T-helper 1 cell treated with Interleukin-12 subunit alpha and Interleukin-12 subunit beta and Interleukin-4 antibody, amounts not matched to agents 30 μg/mL and 1 μg/mL, for 36 hours (primary cell): ENCODE measurements around the gene ATP6V0A4.
"Not testable (repeated sequence)": the region's sequence is repeated elsewhere in the genome, so short reads cannot be mapped to it uniquely, and the experiment has no call there.

Experiments used
- H3K27ac Mint-ChIP-seq: one replicate; pipeline ENCODE4 v1.8.0; 2021; ENCODE audit warnings: mild to moderate bottlenecking, mixed read lengths
- H3K27me3 Mint-ChIP-seq: one replicate; pipeline ENCODE4 v1.8.0; 2021; ENCODE audit warnings: low read depth, mixed read lengths
- H3K36me3 Mint-ChIP-seq: one replicate; pipeline ENCODE4 v1.8.0; 2021; ENCODE audit warnings: low read depth, mixed read lengths
- H3K4me1 Mint-ChIP-seq: one replicate; pipeline ENCODE4 v1.8.0; 2021; ENCODE audit warnings: low read depth, mixed read lengths
- H3K4me3 Mint-ChIP-seq: one replicate; pipeline ENCODE4 v1.8.0; 2021; ENCODE audit warnings: mild to moderate bottlenecking, moderate library complexity, mixed read lengths
- H3K9me3 Mint-ChIP-seq: one replicate; pipeline ENCODE4 v1.8.0; 2021; ENCODE audit warnings: mixed read lengths

Gene ATP6V0A4

DNA sequence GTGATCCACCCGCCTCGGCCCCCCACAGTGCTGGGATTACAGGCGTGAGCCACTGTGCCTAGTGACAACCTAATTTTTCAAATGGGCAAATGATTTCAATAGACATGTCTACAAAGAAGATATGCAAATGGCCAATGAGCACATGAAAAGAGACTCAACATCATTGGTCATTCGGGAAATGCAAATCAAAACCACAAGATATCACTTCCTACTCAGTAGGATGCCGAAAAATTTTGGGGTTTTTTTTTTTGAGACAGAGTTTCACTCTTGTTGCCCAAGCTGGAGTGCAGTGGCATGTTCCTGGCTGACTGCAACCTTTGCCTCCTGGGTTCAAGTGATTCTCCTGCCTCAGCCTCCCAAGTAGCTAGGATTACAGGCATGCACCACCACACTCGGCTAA, 110.0 kb downstream of the ATP6V0A4 start:
- H3K27me3 Mint-ChIP-seq, H3K4me1 Mint-ChIP-seq, H3K36me3 Mint-ChIP-seq, H3K4me3 Mint-ChIP-seq, H3K9me3 Mint-ChIP-seq, H3K27ac Mint-ChIP-seq: not testable (repeated sequence)

DNA sequence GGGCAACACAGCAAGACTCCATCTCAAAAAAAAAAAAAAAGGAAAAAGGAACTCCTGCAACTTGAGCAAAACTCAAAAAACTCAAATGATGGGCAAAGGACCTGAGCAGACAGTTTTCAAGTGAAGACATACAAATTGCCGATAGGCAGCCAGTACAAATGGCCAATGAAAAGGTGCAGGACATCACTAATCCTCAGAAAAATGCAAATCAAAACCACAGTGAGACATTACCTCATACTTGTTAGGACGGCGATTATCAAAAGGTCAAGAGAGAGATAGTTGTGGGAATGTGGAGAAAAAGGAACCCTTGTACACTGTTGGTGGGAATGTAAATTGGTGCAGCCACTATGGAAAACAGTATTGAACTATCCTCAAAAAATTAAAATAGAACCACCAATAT, 113.7 kb downstream of the ATP6V0A4 start:
- Mint-ChIP-seq H3K4me1 (no peaks in the 10 kb centered on the region), H3K27me3 (no peaks in the 10 kb centered on the region), H3K9me3 (no peaks in the 10 kb centered on the region), H3K4me3 (no peak overlapping the region), H3K36me3 (no peaks in the 10 kb centered on the region), H3K27ac (no peak overlapping the region)

DNA sequence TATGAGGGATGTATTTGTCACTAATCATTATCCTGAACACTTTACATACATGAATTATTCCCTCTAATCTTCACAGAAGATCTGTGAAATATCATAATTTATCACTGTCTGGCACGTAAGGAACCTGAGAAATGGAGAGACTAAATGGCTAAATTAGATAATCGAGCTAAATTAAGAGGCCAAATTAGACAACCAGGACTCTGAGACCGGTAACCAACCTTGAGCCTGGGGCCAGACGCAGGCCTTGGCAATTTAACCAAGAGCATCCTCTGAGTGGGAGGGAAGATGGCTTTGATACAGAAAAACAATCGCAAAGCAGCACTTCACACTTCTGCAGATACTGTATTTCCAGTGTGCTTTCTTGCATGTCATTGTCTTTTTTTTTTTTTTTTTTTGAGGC, 118.2 kb downstream of the ATP6V0A4 start:
- Mint-ChIP-seq H3K9me3 (no peaks in the 10 kb centered on the region), H3K4me3 (no peak overlapping the region), H3K27me3 (no peaks in the 10 kb centered on the region), H3K36me3 (no peaks in the 10 kb centered on the region), H3K4me1 (no peaks in the 10 kb centered on the region), H3K27ac (no peak overlapping the region)

DNA sequence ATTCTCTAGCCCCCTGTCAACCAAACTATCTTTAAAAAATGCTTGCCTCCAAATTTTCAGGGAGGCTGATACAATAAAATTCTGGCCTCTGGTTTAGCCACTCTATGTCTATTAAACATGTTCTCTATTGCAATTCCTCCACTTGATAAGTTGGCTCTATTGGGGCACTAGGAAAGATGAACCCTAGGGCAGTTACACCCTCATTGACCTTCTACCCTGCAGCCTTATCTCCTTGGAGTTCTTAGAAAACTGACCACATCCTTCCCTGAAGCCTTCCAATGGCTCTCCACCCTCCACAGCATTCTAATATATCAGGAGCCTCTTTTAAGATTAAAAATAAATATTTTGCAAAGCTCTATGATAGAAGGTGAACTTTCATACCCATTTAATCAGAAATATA, 127.4 kb downstream of the ATP6V0A4 start:
- H3K27ac Mint-ChIP-seq: no peak overlapping the region
- peaks cover 5% of the 10 kb centered on the region for H3K27me3 Mint-ChIP-seq
- no peak overlapping the region for H3K4me3 Mint-ChIP-seq
- H3K9me3 Mint-ChIP-seq: no peaks in the 10 kb centered on the region
- H3K36me3 Mint-ChIP-seq: peaks cover 1% of the 10 kb centered on the region
- H3K4me1 Mint-ChIP-seq: peaks cover 4% of the 10 kb centered on the region

DNA sequence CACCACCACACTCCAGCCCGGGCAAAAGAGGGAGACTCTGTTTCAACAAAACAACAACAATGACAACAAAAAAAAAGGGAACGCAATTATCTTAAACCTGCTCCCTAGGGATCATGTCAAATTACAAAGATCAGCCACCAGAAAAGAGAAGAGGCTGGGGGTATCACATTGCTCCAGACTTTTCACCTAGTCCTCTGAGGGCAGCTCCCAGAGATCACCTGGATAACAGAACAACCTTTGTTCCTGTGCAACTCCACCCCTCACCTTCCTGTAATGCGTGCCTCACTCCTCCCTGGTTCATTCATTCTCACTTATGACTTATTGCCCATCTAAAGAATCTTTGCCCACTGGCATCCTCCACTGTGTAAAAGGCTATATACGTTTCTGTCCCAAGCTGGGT, 128.6 kb downstream of the ATP6V0A4 start:
- peaks cover 12% of the 10 kb centered on the region for H3K27me3 Mint-ChIP-seq
- H3K27ac Mint-ChIP-seq: no peak overlapping the region
- peaks cover 1% of the 10 kb centered on the region for H3K36me3 Mint-ChIP-seq
- H3K4me1 Mint-ChIP-seq: peaks cover 4% of the 10 kb centered on the region
- no peak overlapping the region for H3K4me3 Mint-ChIP-seq
- H3K9me3 Mint-ChIP-seq: no peaks in the 10 kb centered on the region

DNA sequence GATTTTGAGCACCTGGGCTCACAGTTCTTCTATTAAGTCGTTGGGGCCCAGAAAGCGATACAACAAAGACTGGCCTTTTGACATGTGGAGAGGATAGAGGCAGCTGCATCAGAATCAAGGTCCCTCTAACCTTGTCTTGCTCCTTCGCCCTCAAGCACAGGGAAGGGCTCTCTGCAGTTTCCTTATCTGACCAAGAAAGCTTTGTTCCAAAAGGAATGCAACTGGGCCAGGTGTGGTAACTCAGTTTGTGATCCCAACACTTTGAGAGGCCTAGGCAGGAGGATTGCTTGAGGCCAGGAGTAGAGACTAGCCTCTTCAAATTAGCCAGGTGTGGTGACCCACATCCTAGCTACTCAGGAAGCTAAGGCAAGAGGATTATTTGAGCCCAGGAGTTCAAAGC, 129.1 kb downstream of the ATP6V0A4 start:
- no peak overlapping the region for H3K27ac Mint-ChIP-seq
- H3K4me1 Mint-ChIP-seq: peaks cover 4% of the 10 kb centered on the region
- H3K4me3 Mint-ChIP-seq: no peak overlapping the region
- peaks cover 16% of the 10 kb centered on the region for H3K27me3 Mint-ChIP-seq
- H3K9me3 Mint-ChIP-seq: no peaks in the 10 kb centered on the region
- peaks cover 1% of the 10 kb centered on the region for H3K36me3 Mint-ChIP-seq

DNA sequence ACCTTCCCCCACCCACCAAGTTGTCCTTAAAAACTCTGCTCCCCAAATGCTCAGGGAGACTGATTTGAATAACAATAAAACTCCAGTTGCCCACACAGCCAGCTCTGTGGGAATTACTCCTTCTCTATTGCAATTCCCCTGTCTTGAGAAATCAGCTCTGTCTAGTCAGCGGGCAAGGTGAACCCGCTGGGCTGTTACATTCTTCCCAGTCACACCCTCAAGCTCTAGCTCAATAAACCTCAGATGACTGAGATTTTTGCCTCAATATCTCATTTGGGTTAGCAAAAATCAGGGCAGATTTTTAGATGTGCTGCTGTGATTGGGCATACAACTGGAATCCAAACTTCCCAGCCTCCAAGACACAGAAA, 129.8 kb downstream of the ATP6V0A4 start:
- Mint-ChIP-seq H3K9me3 (no peaks in the 10 kb centered on the region), H3K4me1 (peaks cover 4% of the 10 kb centered on the region), H3K27me3 (peaks cover 24% of the 10 kb centered on the region), H3K27ac (no peak overlapping the region), H3K4me3 (no peak overlapping the region), H3K36me3 (peaks cover 1% of the 10 kb centered on the region)

DNA sequence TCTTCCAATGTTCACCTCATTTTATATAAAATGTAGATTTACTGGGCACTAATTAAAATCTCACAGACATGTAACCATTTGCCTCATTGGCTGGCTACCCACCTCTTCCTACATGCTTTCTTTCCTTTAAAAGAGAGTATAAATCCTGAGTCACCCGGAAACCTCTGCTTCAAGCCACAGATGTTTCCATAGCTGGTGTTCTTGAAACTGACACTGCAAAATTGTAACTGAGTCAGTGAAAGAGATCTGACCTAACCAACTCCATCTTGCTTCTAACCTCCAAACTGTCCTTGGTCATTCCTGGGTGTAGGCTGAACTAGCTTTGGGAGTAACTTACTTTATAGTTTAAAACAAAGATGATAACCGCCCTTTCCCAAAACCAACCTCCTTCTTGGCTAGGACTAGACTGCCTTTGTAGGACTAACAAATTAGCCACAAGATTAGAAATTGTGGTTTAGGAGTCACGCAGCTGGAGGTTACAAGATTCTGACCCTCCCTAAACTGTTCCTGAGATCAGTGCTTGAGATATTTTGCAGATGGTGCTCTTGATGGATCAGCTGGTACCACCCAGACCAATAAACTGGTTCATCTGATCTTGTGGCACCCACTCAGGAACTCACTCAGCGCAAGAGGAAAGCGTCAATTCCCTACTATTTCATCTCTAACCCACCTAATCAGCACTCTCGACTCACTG, 130.3 kb downstream of the ATP6V0A4 start:
- peaks cover 4% of the 10 kb centered on the region for H3K4me1 Mint-ChIP-seq
- no peak overlapping the region for H3K27ac Mint-ChIP-seq
- H3K9me3 Mint-ChIP-seq: no peaks in the 10 kb centered on the region
- peaks cover 29% of the 10 kb centered on the region for H3K27me3 Mint-ChIP-seq
- H3K4me3 Mint-ChIP-seq: no peak overlapping the region
- H3K36me3 Mint-ChIP-seq: peaks cover 1% of the 10 kb centered on the region

DNA sequence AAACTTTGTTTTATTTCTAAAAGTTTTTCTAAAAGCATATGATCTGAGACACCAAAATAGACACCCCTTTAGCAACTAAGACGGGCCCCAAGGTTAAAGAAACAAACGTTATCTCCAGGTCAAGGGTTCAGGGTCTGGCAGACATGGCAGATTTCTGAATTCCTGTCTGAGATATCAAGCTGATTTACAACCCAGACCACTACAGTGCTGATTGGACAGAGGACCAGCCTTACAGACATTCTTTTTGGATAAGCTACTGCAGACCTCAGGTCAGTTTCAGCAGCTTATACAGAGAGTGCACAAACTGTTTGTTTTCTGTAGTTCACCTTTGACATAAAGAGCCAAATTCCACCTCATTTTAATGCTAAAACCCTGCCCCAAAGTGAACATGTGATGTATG, 131.6 kb downstream of the ATP6V0A4 start:
- H3K4me3 Mint-ChIP-seq: no peak overlapping the region

DNA sequence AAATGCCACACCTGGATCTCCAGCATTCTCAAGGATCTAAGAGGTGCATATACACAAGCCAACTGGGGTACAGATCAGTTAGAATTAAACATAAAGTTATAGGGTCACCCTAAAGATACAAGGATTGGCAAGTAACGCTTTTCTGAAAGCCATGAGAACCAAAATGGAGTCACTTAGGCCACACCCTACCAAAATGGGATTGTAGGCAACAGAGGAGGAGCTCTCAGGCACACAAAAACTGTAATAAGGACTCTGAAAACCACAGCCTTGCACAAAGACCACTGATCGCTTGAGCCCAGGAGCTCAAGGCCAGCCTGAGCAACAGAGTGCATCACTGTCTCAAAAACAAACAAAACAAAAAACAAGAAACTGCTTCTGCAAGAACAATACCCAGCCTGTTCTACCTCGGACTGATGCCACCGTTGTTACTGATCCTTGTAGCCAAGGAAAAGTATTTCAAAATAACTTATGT, 132.3 kb downstream of the ATP6V0A4 start:
- Mint-ChIP-seq H3K36me3 (no peaks in the 10 kb centered on the region), H3K9me3 (no peaks in the 10 kb centered on the region), H3K27ac (no peak overlapping the region), H3K27me3 (peaks cover 41% of the 10 kb centered on the region), H3K4me1 (peaks cover 4% of the 10 kb centered on the region), H3K4me3 (no peak overlapping the region)

More for the DNA sequence above, 131.6 kb downstream of the ATP6V0A4 start:
- H3K27ac Mint-ChIP-seq: no peak overlapping the region
- H3K36me3 Mint-ChIP-seq: peaks cover 1% of the 10 kb centered on the region
- peaks cover 36% of the 10 kb centered on the region for H3K27me3 Mint-ChIP-seq
- H3K9me3 Mint-ChIP-seq: no peaks in the 10 kb centered on the region
- H3K4me1 Mint-ChIP-seq: peaks cover 4% of the 10 kb centered on the region

DNA sequence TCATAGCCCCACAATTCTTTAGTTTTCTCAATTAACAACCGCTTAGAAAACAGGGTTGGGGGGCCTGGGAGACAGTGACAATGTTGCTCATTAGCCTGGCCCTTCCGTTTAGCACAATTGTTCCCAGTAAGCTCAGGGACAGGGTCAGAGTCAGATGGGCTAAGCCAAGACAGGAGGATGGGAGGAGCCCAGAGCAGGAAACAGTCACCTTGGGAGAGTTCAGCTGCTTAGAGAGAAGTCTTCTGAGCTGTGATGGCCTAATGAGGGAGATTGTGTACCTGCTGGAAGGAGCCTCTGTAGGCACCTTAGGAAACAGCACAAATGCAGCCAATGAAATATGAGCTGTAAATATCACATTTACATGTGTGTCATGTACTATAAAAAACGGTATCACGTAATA, 132.7 kb downstream of the ATP6V0A4 start:
- H3K9me3 Mint-ChIP-seq: no peaks in the 10 kb centered on the region
- peaks cover 4% of the 10 kb centered on the region for H3K4me1 Mint-ChIP-seq
- H3K27ac Mint-ChIP-seq: no peak overlapping the region
- H3K36me3 Mint-ChIP-seq: no peaks in the 10 kb centered on the region
- peak overlapping the region; percentile 57 for H3K4me3 Mint-ChIP-seq
- H3K27me3 Mint-ChIP-seq: peaks cover 41% of the 10 kb centered on the region

DNA sequence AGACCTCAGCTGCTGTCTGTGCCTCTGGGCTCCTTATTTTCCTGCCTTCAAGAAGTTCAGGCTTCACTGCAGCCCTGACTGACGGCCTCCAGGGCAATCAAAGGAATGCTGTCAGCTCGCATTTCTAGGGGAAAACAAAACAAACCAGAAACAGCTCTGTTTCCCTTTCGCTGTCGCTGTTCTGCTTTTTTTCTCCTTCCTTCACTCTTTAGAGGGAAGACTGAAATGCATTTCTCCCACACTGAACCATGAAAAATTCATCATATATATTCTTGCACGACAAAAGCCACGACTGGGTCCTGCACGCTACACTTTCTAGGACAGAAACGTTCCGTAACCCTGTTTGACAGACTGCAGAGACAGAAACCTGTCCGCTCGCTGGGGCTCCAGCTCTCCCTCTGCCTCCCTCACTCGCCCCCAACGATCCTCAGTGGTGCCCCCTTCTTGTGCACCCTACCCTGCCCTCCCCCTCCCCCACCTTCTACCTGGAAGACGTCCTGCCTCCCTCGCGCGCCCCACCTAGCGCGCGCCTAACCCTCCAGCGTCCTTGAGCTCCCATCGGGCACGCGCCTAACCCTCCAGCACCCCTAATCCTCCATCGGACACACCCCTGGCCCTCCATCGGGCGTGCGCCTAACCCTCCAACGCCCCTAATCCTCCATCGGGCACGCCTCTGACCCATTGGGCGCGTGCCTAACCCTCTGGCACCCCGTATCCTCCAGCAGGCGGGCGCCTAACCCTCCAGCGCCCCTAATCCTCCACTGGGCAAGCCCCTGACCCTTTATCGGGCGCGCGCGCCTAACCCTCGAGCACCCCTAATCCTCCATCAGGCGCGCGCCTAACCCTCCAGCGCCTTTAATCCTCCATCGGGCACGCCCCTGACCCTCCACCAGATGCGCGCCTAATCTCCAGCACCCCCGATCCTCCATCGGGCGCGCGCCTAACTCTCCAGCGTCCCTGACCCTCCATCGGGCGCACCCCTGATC, 134.0 kb downstream of the ATP6V0A4 start:
- no peaks in the 10 kb centered on the region for H3K36me3 Mint-ChIP-seq
- no peak overlapping the region for H3K27ac Mint-ChIP-seq
- H3K4me1 Mint-ChIP-seq: peaks cover 4% of the 10 kb centered on the region
- H3K27me3 Mint-ChIP-seq: peaks cover 36% of the 10 kb centered on the region
- no peaks in the 10 kb centered on the region for H3K9me3 Mint-ChIP-seq
- peak overlapping the region; percentile 72 for H3K4me3 Mint-ChIP-seq

DNA sequence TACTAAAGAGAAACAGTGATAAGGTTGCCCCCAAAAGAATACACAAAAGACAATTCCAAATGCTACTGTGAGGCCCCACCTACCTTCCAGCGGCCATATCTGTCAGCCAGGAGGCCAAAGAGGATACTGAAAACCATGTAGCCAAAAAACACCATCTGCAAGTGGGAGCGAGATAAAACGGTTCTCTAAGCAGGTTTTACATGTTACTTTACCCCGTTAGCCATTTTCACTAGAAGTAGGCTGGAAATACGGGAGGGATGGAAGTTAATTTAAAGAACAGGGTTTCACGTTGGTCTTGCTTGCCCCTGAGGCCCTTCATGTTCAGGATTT, 135.0 kb downstream of the ATP6V0A4 start:
- Mint-ChIP-seq H3K9me3 (no peaks in the 10 kb centered on the region), H3K4me3 (no peak overlapping the region), H3K4me1 (peaks cover 4% of the 10 kb centered on the region), H3K27me3 (peaks cover 36% of the 10 kb centered on the region), H3K36me3 (no peaks in the 10 kb centered on the region), H3K27ac (no peak overlapping the region)

DNA sequence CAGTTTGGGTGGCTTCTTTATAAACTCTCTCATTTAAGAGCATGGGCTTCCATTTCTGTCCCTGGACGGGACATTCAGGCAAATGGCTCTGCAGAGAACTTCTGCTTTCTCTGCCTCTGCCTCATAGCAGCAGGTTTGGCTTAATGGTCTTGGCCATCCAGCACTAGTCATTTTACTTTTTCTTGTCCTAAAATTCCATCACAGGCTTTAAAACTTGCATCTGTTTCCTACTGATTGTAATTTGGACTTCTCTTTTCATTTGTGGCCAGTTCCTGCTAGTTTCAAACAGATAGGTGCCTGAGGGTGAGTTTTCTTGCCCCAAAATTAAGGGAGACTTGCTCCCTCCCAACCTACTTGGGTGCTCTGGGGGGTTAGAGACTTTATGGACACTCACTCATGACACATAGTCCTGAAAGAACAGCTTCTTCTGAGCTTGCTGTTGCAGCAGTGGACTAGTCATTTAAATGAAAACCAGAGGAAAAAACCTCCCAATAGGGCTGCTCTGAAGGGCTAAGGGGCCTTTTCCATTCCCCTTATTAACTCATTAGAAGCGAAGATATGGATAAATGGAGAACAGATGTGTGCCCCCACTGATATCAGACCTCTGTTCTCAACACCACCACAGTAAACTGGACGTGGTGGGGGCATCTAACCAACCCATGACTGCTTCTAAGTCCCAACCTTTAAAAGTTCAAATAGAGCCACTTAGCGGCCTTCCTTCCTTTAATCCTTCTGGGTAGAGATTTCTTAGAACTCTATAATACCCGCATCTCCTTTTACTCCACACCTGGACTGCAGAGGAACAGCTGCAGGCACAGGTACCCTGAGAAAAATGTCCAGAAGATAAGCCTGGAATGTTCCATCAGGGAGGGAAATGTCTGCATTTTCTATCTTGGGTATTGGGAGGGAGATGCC, 135.7 kb downstream of the ATP6V0A4 start:
- H3K4me3 Mint-ChIP-seq: no peak overlapping the region
- no peaks in the 10 kb centered on the region for H3K36me3 Mint-ChIP-seq
- H3K27me3 Mint-ChIP-seq: peaks cover 36% of the 10 kb centered on the region
- no peaks in the 10 kb centered on the region for H3K9me3 Mint-ChIP-seq
- H3K27ac Mint-ChIP-seq: no peak overlapping the region
- H3K4me1 Mint-ChIP-seq: peaks cover under 1% of the 10 kb centered on the region
